Ectodermal cell (in vitro differentiated cells): ENCODE measurements around the gene ATP2A1.
"Not testable (repeated sequence)": the region's sequence is repeated elsewhere in the genome, so short reads cannot be mapped to it uniquely, and the experiment has no call there.

Source experiments
- H3K27ac ChIP-seq: 2 replicates; pipeline ENCODE4 v1.7.0; 2013; ENCODE audit warnings: mild to moderate bottlenecking, low read depth, low read length; ENCODE audit not compliant: insufficient read depth, poor library complexity, severe bottlenecking
- H3K27me3 ChIP-seq: 2 replicates; pipeline ENCODE4 v1.7.0; 2013; ENCODE audit warnings: mild to moderate bottlenecking, low read length; ENCODE audit not compliant: insufficient read depth, control insufficient read depth, poor library complexity, severe bottlenecking
- H3K36me3 ChIP-seq: one replicate; pipeline ENCODE4 v1.7.0; 2013; ENCODE audit warnings: low read length; ENCODE audit not compliant: control insufficient read depth, insufficient read depth
- H3K4me1 ChIP-seq: one replicate; pipeline ENCODE4 v1.7.0; 2013; ENCODE audit warnings: low read length; ENCODE audit not compliant: control insufficient read depth, insufficient read depth
- H3K4me3 ChIP-seq: 2 replicates; pipeline ENCODE4 v1.7.0; 2013; ENCODE audit warnings: low read depth, low read length, control low read depth; ENCODE audit not compliant: insufficient read depth
- H3K9me3 ChIP-seq: 2 replicates; pipeline ENCODE4 v1.7.0; 2013; ENCODE audit warnings: mild to moderate bottlenecking, low read length, moderate library complexity; ENCODE audit not compliant: control insufficient read depth
- WGBS, 2 experiments: methylation state at CpG; one replicate each; pipeline ENCODE4 v1.1.7; 2013; ENCODE audit warnings: missing lambda C conversion rate in 2 of 2; 5-methylcytosine and 5-hydroxymethylcytosine counted together

ATP2A1 gene

GRCh38 chr16:28923652-28924398, 45.5 kb downstream of the ATP2A1 start:
- Histone ChIP-seq H3K36me3 (no peaks in the 10 kb centered on the region), H3K4me1 (peaks cover 4% of the 10 kb centered on the region), H3K9me3 (no peaks in the 10 kb centered on the region), H3K27ac (no peak overlapping the region), H3K4me3 (no peak overlapping the region), H3K27me3 (no peaks in the 10 kb centered on the region)
- 75 to 79% methylated on average over 13 of the region's 13 CpGs for WGBS, 2 experiments

DNA sequence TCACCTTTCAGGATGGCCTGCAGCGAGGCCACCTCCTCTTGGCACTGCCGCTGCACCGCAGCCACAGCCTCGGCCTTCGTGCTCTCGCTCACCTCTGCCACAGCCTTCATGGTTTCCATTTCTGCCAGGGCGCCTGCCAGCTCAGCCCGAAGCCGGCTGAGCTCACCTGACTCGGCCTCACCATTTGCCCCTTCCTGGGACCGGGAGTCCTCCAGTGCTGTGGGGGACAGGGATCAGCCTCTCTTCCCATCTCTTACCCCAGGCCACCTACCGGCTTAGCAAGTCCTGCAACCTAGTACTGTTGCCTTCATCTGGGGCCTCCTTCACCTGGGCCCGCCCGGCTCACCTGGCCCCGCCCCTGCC, 46.1 kb downstream of the ATP2A1 start:
- Histone ChIP-seq H3K36me3 (no peaks in the 10 kb centered on the region), H3K27me3 (no peaks in the 10 kb centered on the region), H3K9me3 (no peaks in the 10 kb centered on the region), H3K27ac (no peak overlapping the region), H3K4me3 (peak overlapping the region; percentile 86), H3K4me1 (peaks cover 4% of the 10 kb centered on the region)
- WGBS, 2 experiments, result 38 to 44% methylated on average over 15 of the region's 15 CpGs

DNA sequence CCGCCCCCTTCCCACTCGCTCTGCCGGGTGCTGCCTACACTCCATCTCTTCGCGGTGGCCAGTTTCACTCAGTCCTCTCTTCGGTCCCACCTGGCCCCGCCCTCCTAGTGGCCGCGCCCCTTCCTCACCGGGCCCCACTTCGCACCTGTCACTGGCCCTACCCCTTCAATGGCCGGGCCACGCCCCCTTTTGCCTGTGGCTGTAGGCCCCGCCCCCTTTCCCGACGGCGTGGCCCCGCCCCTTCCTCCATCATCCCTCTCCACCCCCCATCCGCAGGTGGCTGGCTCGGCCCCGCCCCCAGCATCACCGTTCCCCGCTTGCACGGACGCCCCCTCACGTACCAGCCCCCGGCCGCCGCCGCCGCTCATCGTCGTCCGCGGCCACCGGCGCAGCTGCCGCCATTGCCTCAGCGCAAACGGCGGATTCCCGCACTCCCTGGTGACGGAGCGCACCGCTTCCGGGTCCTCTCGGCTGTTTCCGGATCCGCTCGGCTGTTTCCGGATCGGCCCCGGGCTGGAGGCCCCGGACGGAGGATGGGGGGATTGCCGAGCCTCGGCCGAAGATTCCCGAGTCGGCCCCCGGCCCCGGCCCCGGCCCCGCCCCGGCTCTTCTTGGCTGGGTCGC, 46.6 kb downstream of the ATP2A1 start, which contains the start of gene RABEP2:
Gene RABEP2 (minus strand): TSS at position 477 of the 624 bp plus-strand sequence. CDS start 75 bp downstream, at position 402.
- Histone ChIP-seq H3K9me3 (no peaks in the 10 kb centered on the region), H3K4me1 (peaks cover 4% of the 10 kb centered on the region), H3K4me3 (peak within 1 kb of the TSS; percentile 86), H3K36me3 (no peaks in the 10 kb centered on the region), H3K27me3 (no peaks in the 10 kb centered on the region), H3K27ac (peak within 1 kb of the TSS; percentile 92)
- 0% methylated on average over 65 to 66 of the region's 66 CpGs for WGBS, 2 experiments

GRCh38 chr16:28925386-28926228, 47.3 kb downstream of the ATP2A1 start:
- WGBS, 2 experiments, result 3 to 4% methylated on average over 48 of the region's 48 CpGs
- Histone ChIP-seq H3K27ac (peak overlapping the region; percentile 92), H3K4me3 (peak overlapping the region; percentile 86), H3K4me1 (peaks cover 6% of the 10 kb centered on the region), H3K36me3 (no peaks in the 10 kb centered on the region), H3K27me3 (no peaks in the 10 kb centered on the region), H3K9me3 (no peaks in the 10 kb centered on the region)

GRCh38 chr16:28926284-28926683, 48.0 kb downstream of the ATP2A1 start:
- peak overlapping the region; percentile 86 for H3K4me3 ChIP-seq
- not testable (repeated sequence) for H3K9me3 ChIP-seq, H3K27me3 ChIP-seq, H3K27ac ChIP-seq, H3K4me1 ChIP-seq, H3K36me3 ChIP-seq
- 92 to 100% methylated on average over 1 to 2 of the region's 2 CpGs for WGBS, 2 experiments

DNA sequence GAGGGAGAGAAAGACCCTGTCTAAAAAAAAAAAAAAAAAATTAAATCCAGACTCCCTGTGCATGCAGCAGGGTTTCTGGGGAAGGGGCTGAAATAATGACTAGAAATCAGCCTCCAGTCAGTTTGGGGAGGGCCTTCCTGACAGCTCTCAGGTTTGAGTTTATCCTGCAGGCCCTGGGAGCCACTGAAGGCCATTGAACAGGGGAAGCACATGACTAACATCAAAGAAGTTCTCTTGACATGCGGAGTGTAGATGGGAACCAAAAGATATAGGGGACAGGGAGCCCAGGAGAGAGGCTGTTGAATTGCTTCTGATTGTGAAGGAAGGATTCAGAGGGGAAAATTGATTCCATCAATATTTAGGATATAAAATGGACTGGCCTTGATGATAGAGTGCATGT, 49.5 kb downstream of the ATP2A1 start:
- Histone ChIP-seq H3K9me3 (no peaks in the 10 kb centered on the region), H3K36me3 (no peaks in the 10 kb centered on the region), H3K27me3 (no peaks in the 10 kb centered on the region), H3K4me3 (no peak overlapping the region), H3K27ac (no peak overlapping the region), H3K4me1 (peaks cover 8% of the 10 kb centered on the region)
- 78 to 85% methylated on average over 1 of the region's 1 CpG for WGBS, 2 experiments

GRCh38 chr16:28930203-28930602, 51.9 kb downstream of the ATP2A1 start:
- Histone ChIP-seq H3K27ac (no peak overlapping the region), H3K9me3 (no peaks in the 10 kb centered on the region), H3K4me3 (no peak overlapping the region), H3K36me3 (no peaks in the 10 kb centered on the region), H3K4me1 (peaks cover 4% of the 10 kb centered on the region), H3K27me3 (no peaks in the 10 kb centered on the region)
- 88% methylated on average over 3 of the region's 3 CpGs for WGBS, 2 experiments

GRCh38 chr16:28930652-28931051, 52.4 kb downstream of the ATP2A1 start:
- Histone ChIP-seq H3K9me3 (no peaks in the 10 kb centered on the region), H3K36me3 (no peaks in the 10 kb centered on the region), H3K27me3 (no peaks in the 10 kb centered on the region), H3K4me1 (peaks cover 4% of the 10 kb centered on the region), H3K27ac (peak overlapping the region; percentile 48), H3K4me3 (no peak overlapping the region)
- 31 to 56% methylated on average over 3 of the region's 3 CpGs for WGBS, 2 experiments

DNA sequence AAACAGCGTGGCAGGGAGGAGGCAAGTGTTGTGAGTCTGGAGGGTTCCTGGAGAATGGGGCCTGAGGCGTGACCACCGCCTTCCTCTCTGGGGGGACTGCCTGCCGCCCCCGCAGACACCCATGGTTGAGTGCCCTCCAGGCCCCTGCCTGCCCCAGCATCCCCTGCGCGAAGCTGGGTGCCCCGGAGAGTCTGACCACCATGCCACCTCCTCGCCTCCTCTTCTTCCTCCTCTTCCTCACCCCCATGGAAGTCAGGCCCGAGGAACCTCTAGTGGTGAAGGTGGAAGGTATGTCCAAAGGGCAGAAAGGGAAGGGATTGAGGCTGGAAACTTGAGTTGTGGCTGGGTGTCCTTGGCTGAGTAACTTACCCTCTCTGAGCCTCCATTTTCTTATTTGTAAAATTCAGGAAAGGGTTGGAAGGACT, 53.5 kb downstream of the ATP2A1 start, which contains the start of gene CD19:
Gene CD19 (plus strand): TSS at position 171 of the 425 bp plus-strand sequence. CDS start 30 bp downstream, at position 201.
- Histone ChIP-seq H3K27ac (peak within 1 kb of the TSS; percentile 48), H3K9me3 (no peaks in the 10 kb centered on the region), H3K4me3 (no peak within 1 kb of the TSS), H3K4me1 (peaks cover 4% of the 10 kb centered on the region), H3K36me3 (no peaks in the 10 kb centered on the region), H3K27me3 (no peaks in the 10 kb centered on the region)
- 94 to 95% methylated on average over 8 to 10 of the region's 10 CpGs for WGBS, 2 experiments
